Naive thymus-derived CD4-positive, alpha-beta T cell (primary cell): ENCODE measurements around the gene LIN37. TPM values are rescaled to one million over a fixed set of nuclear protein-coding genes. Genes with fewer than 3 reads are reported as not detected.

Source experiments
- ATAC-seq: fragments of 150-1000 bp; cut with Tn5 transposase; 2 replicates; pipeline ENCODE4 v1.10.0; 2021; ENCODE audit warnings: mild to moderate bottlenecking, moderate library complexity
- CTCF ChIA-PET: fragments of 350-600 bp; sonication (Branson Sonifier 250); formaldehyde crosslinking; loops from one replicate; lab custom pipeline; 2021; ENCODE audit warnings: antibody characterized with exemption; lab: Charles Lee
- POLR2A ChIA-PET: fragments of 350-600 bp; sonication (Branson Sonifier 250); formaldehyde crosslinking; loops from one replicate; lab custom pipeline; 2021; ENCODE audit warnings: antibody characterized with exemption, inconsistent platforms; lab: Charles Lee
- DNase-seq, 9 donors: peaks; one replicate each; pipeline versions ENCODE4 v3.0.0 to v3.0.0-alpha.2; 2020 to 2022; ENCODE audit warnings: mixed read lengths in 1 of 9
- H3K27ac ChIP-seq: one replicate; pipeline ENCODE4 v1.7.0; 2013; ENCODE audit warnings: mild to moderate bottlenecking, low read depth, low read length, moderate library complexity
- H3K27me3 ChIP-seq, 2 donors: one replicate each; pipeline ENCODE4 v1.7.0; 2013; ENCODE audit warnings: low read length in 2 of 2, mild to moderate bottlenecking in 2 of 2, moderate library complexity in 2 of 2; ENCODE audit not compliant: control insufficient read depth in 2 of 2, insufficient read depth in 2 of 2
- H3K36me3 ChIP-seq, 3 experiments: 1 replicate in 2 of 3; 2 replicates in 1 of 3; pipeline ENCODE4 v1.7.0; 2013; ENCODE audit warnings: low read length in 3 of 3, mild to moderate bottlenecking in 3 of 3, moderate library complexity in 1 of 3; ENCODE audit not compliant: insufficient read depth in 3 of 3, control insufficient read depth in 2 of 3
- H3K4me1 ChIP-seq, 2 donors: one replicate each; pipeline ENCODE4 v1.7.0; 2013; ENCODE audit warnings: low read length in 2 of 2, mild to moderate bottlenecking in 2 of 2, moderate library complexity in 1 of 2; ENCODE audit not compliant: control insufficient read depth in 2 of 2, insufficient read depth in 2 of 2
- H3K4me3 ChIP-seq: 2 replicates; pipeline ENCODE4 v1.7.0; 2013; ENCODE audit warnings: mild to moderate bottlenecking, low read length
- H3K9me3 ChIP-seq, 3 experiments: 1 replicate in 2 of 3; 2 replicates in 1 of 3; pipeline ENCODE4 v1.7.0; 2013; ENCODE audit warnings: low read length in 3 of 3; ENCODE audit not compliant: control insufficient read depth in 2 of 3
- H3K27ac Mint-ChIP-seq, 9 donors: one replicate each; pipeline ENCODE4 v1.8.0; 2020 to 2022; ENCODE audit warnings: mixed read lengths in 9 of 9, mild to moderate bottlenecking in 8 of 9, moderate library complexity in 5 of 9, inconsistent platforms in 2 of 9
- H3K27me3 Mint-ChIP-seq, 5 donors: one replicate each; pipeline ENCODE4 v1.8.0; 2021 to 2022; ENCODE audit warnings: mixed read lengths in 5 of 5, mild to moderate bottlenecking in 1 of 5
- H3K36me3 Mint-ChIP-seq, 5 donors: one replicate each; pipeline ENCODE4 v1.8.0; 2020 to 2022; ENCODE audit warnings: mixed read lengths in 5 of 5, mild to moderate bottlenecking in 3 of 5, inconsistent platforms in 1 of 5
- H3K4me1 Mint-ChIP-seq, 7 donors: one replicate each; pipeline ENCODE4 v1.8.0; 2020 to 2022; ENCODE audit warnings: mixed read lengths in 7 of 7, mild to moderate bottlenecking in 3 of 7, inconsistent platforms in 1 of 7
- H3K4me3 Mint-ChIP-seq, 10 donors: one replicate each; pipeline ENCODE4 v1.8.0; 2020 to 2022; ENCODE audit warnings: mild to moderate bottlenecking in 10 of 10, mixed read lengths in 10 of 10, moderate library complexity in 6 of 10, inconsistent platforms in 2 of 10
- H3K9me3 Mint-ChIP-seq, 11 donors: one replicate each; pipeline ENCODE4 v1.8.0; 2020 to 2022; ENCODE audit warnings: mixed read lengths in 11 of 11, mild to moderate bottlenecking in 4 of 11, inconsistent platforms in 1 of 11, moderate library complexity in 1 of 11
- intact Hi-C, 2 donors: fragments of 100-400 bp; cut with micrococcal nuclease; formaldehyde crosslinking; loops; one replicate each; pipeline ENCODE4 v1.15.1; 2023
- polyA plus RNA-seq, 2 donors: library from polyadenylated mRNA; unstranded; fragments of 300-500 nt; fragmentation: Illumina TruSeq; gene quantifications; one replicate each; pipeline ENCODE4 v1.2.3, GENCODE V29; 2021
- total RNA-seq, 6 experiments: library from RNA in 5 of 6; stranded (reverse) in 5 of 6; gene quantifications; 1 replicate in 5 of 6; 2 replicates in 1 of 6; pipeline ENCODE4 v1.2.3 and lab custom pipeline; 2021 to 2026

Gene LIN37
- total and polyA plus RNA-seq, 7 experiments from 2014 or later, result 6.7 to 33.1 (median 18.9) TPM

DNA sequence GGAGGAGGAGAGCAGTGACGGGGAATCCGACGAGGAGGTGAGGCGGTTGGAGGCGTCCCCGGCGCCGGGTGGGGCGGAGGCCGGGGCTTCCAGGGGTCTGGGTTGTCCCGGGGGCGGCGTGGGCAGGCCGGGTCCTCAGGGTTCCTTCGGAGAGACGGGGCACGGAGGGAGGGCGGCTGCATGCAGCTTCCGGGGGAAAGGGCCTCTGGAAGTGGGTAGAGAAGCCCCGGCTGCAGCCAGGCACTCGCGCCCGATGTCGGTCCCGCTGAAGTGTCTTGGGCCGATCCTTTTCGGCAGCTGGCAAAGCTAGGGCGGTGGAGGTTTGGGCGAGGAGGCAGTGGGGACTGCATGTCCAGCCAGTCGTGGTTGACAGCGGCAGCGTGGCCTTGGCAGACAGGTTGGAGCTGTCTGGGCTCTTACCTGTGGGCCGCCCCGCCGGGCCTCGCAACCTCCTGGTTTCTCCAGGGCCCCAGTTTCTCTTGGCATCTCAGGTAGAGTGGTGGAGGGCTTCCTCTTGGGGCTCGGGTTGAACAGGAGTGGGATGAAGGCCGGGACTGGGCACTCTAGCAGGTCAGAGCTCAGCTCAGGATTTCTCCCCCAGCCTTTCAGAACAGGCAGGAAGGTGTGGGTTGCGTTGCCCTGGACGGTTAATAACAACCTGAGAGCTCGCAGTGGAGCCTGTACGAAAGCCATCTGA lies 29.9 kb upstream of the LIN37 start:
- peak overlapping the region; percentile 69 for H3K4me3 ChIP-seq
- no peaks in the 10 kb centered on the region for H3K27me3 Mint-ChIP-seq
- ChIA-PET CTCF (interaction anchor here (0.9 to 1.5 kb wide), 4 partner anchors 11 to 24 kb away, joined by 3 read pairs; no protein-coding TSS in a partner anchor), POLR2A (interaction anchor here (1.2 to 2.1 kb wide), 8 partner anchors 14 to 70 kb away, joined by 3 to 20 read pairs (median 8); partner anchors contain the start of genes COX6B1, IGFLR1, LIN37 and PSENEN)
- H3K9me3 Mint-ChIP-seq, result no peaks in the 10 kb centered on the region
- H3K4me3 Mint-ChIP-seq, result peak overlapping the region; percentile 86 to 94 (median 89)
- H3K27ac Mint-ChIP-seq, result peak overlapping the region; percentile 71 to 93 (median 83)
- H3K27me3 ChIP-seq, result no peaks in the 10 kb centered on the region
- H3K4me1 Mint-ChIP-seq, result peaks cover 32 to 60% (median 47%) of the 10 kb centered on the region in 7 donors
- peaks cover 0 to 20% (median 4%) of the 10 kb centered on the region in 5 donors for H3K36me3 Mint-ChIP-seq
- intact Hi-C loops, result loop anchor here (5.0 kb wide), 2 partner anchors 91 to 294 kb away; partner anchors contain the start of genes ALKBH6 (in 1 of the 2) and RBM42 (in 1 of the 2)
- ATAC-seq (no peak), DNase-seq (peak; percentile 26 to 70 (median 43))
- H3K36me3 ChIP-seq, result peaks cover 11 to 37% (median 13%) of the 10 kb centered on the region in 3 experiments
- no peaks in the 10 kb centered on the region for H3K9me3 ChIP-seq
- H3K27ac ChIP-seq, result peak overlapping the region; percentile 76
- peaks cover 26 to 39% of the 10 kb centered on the region in 2 donors for H3K4me1 ChIP-seq

DNA sequence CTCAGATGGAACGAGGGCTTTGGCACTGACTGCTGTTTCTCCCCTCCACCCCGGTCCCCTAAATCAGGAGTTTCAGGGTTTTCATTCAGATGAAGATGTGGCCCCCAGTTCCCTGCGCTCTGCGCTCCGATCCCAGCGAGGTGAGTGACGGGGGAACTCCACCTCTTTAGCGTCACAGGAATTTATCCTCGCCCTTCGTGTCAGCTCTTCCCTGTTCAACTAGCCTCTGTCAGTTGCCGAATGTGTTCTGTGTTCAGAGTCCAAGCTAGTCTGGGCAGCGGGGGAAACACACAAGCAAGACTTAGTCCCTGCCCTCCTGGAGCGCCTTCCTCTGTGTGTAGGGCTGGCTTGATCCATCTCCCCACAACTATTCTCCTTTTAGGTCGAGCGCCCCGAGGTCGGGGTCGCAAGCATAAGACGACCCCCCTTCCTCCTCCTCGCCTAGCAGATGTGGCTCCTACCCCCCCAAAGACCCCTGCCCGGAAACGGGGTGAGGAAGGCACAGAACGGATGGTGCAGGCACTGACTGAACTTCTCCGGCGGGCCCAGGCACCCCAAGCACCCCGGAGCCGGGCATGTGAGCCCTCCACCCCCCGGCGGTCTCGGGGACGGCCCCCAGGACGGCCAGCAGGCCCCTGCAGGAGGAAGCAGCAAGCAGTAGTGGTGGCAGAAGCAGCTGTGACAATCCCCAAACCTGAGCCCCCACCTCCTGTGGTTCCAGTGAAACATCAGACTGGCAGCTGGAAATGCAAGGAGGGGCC lies 28.8 kb upstream of the LIN37 start:
- no peaks in the 10 kb centered on the region for H3K27me3 Mint-ChIP-seq
- DNase-seq (no peak), ATAC-seq (no peak)
- Histone ChIP-seq H3K27me3 (no peaks in the 10 kb centered on the region), H3K4me1 (peaks cover 21 to 28% of the 10 kb centered on the region in 2 donors), H3K4me3 (no peak overlapping the region), H3K9me3 (no peaks in the 10 kb centered on the region), H3K36me3 (peaks cover 20 to 47% (median 22%) of the 10 kb centered on the region in 3 experiments), H3K27ac (no peak overlapping the region)
- peak overlapping the region in 8 of 9 donors; percentile 71 to 92 (median 80) for H3K27ac Mint-ChIP-seq
- POLR2A ChIA-PET, result interaction anchor here (1.0 to 2.1 kb wide), 5 partner anchors 17 to 71 kb away, joined by 4 to 14 read pairs (median 9); partner anchors contain the start of genes COX6B1, IGFLR1 and LIN37
- peaks cover 0 to 27% (median 4%) of the 10 kb centered on the region in 5 donors for H3K36me3 Mint-ChIP-seq
- H3K9me3 Mint-ChIP-seq, result no peaks in the 10 kb centered on the region
- H3K4me1 Mint-ChIP-seq, result peaks cover 26 to 52% (median 36%) of the 10 kb centered on the region in 7 donors
- peak overlapping the region; percentile 86 to 94 (median 89) for H3K4me3 Mint-ChIP-seq
- intact Hi-C loops, result loop anchor here (5.0 kb wide), 2 partner anchors 92 to 293 kb away; partner anchors contain the start of genes ALKBH6 (in 1 of the 2) and RBM42 (in 1 of the 2)
- CTCF ChIA-PET, result interaction anchor here (0.6 to 1.5 kb wide), 4 partner anchors 10 to 235 kb away, joined by 3 to 5 read pairs (median 3); no protein-coding TSS in a partner anchor

DNA sequence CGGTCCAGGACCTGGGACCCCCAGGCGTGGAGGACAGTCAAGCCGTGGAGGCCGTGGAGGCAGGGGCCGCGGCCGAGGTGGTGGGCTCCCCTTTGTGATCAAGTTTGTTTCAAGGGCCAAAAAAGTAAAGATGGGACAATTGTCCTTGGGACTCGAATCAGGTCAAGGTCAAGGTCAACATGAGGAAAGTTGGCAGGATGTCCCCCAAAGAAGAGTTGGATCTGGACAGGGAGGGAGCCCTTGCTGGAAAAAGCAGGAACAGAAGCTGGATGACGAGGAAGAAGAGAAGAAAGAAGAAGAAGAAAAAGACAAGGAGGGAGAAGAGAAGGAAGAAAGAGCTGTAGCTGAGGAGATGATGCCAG lies 28.2 kb upstream of the LIN37 start:
- Mint-ChIP-seq H3K27me3 (no peaks in the 10 kb centered on the region), H3K4me3 (peak overlapping the region in 7 of 10 donors; percentile 5 to 86 (median 34)), H3K36me3 (peaks cover 0 to 28% (median 4%) of the 10 kb centered on the region in 5 donors), H3K27ac (peak overlapping the region in 1 of 9 donors; percentile 11), H3K4me1 (peaks cover 21 to 48% (median 30%) of the 10 kb centered on the region in 7 donors), H3K9me3 (no peaks in the 10 kb centered on the region)
- no peaks in the 10 kb centered on the region for H3K9me3 ChIP-seq
- intact Hi-C loops, result no loop called here
- CTCF ChIA-PET, result no interaction called here
- H3K27ac ChIP-seq, result no peak overlapping the region
- H3K27me3 ChIP-seq, result no peaks in the 10 kb centered on the region
- DNase-seq (no peak), ATAC-seq (no peak)
- POLR2A ChIA-PET, result interaction anchor here (1.0 kb wide), 1 partner anchor 18 kb away, joined by 4 read pairs; no protein-coding TSS in a partner anchor
- no peak overlapping the region for H3K4me3 ChIP-seq
- H3K36me3 ChIP-seq, result peaks cover 25 to 53% (median 25%) of the 10 kb centered on the region in 3 experiments
- peaks cover 21 to 27% of the 10 kb centered on the region in 2 donors for H3K4me1 ChIP-seq

GRCh38 chr19:35720648-35721047 lies 27.7 kb upstream of the LIN37 start:
- Mint-ChIP-seq H3K9me3 (no peaks in the 10 kb centered on the region), H3K4me3 (peak overlapping the region in 2 of 10 donors; percentile 9 to 53), H3K36me3 (peaks cover 0 to 29% (median 4%) of the 10 kb centered on the region in 5 donors), H3K27me3 (no peaks in the 10 kb centered on the region), H3K4me1 (peaks cover 21 to 47% (median 29%) of the 10 kb centered on the region in 7 donors), H3K27ac (no peak overlapping the region)
- ChIA-PET POLR2A (interaction anchor here (1.0 kb wide), 2 partner anchors 18 to 24 kb away, joined by 4 read pairs; no protein-coding TSS in a partner anchor), CTCF (no interaction called here)
- DNase-seq (no peak), ATAC-seq (no peak)
- H3K27ac ChIP-seq, result no peak overlapping the region
- H3K4me3 ChIP-seq, result no peak overlapping the region
- H3K36me3 ChIP-seq, result peaks cover 30 to 58% (median 30%) of the 10 kb centered on the region in 3 experiments
- no peaks in the 10 kb centered on the region for H3K27me3 ChIP-seq
- intact Hi-C loops, result no loop called here
- no peaks in the 10 kb centered on the region for H3K9me3 ChIP-seq
- peaks cover 16 to 22% of the 10 kb centered on the region in 2 donors for H3K4me1 ChIP-seq

- Histone ChIP-seq H3K4me3 (no peak overlapping the region), H3K4me1 (peaks cover 10 to 15% of the 10 kb centered on the region in 2 donors), H3K27me3 (no peaks in the 10 kb centered on the region), H3K9me3 (no peaks in the 10 kb centered on the region), H3K27ac (no peak overlapping the region), H3K36me3 (peaks cover 37 to 65% (median 37%) of the 10 kb centered on the region in 3 experiments)
- H3K4me3 Mint-ChIP-seq, result peak overlapping the region in 3 of 10 donors; percentile 4 to 45 (median 16)
- ATAC-seq (no peak), DNase-seq (no peak)
- POLR2A ChIA-PET, result interaction anchor here (1.0 to 1.3 kb wide), 2 partner anchors 13 to 23 kb away, joined by 3 to 4 read pairs; no protein-coding TSS in a partner anchor
- no peaks in the 10 kb centered on the region for H3K27me3 Mint-ChIP-seq
- no peaks in the 10 kb centered on the region for H3K9me3 Mint-ChIP-seq
- H3K27ac Mint-ChIP-seq, result no peak overlapping the region
- H3K36me3 Mint-ChIP-seq, result peaks cover 0 to 36% (median 4%) of the 10 kb centered on the region in 5 donors
- CTCF ChIA-PET, result no interaction called here
- H3K4me1 Mint-ChIP-seq, result peaks cover 13 to 39% (median 22%) of the 10 kb centered on the region in 7 donors
- intact Hi-C loops, result no loop called here
Observed at GRCh38 chr19:35721374-35721773, 27.0 kb upstream of the LIN37 start.

GRCh38 chr19:35722461-35722860 lies 25.9 kb upstream of the LIN37 start:
- H3K4me3 Mint-ChIP-seq, result no peak overlapping the region
- DNase-seq, result no peak
- no peak for ATAC-seq

More at GRCh38 chr19:35722461-35722860, 25.9 kb upstream of the LIN37 start:
- Mint-ChIP-seq H3K36me3 (peaks cover 0 to 42% (median 4%) of the 10 kb centered on the region in 5 donors), H3K4me1 (peaks cover 8 to 34% (median 18%) of the 10 kb centered on the region in 7 donors), H3K27ac (no peak overlapping the region), H3K9me3 (no peaks in the 10 kb centered on the region), H3K27me3 (no peaks in the 10 kb centered on the region)
- H3K4me3 ChIP-seq, result no peak overlapping the region
- H3K9me3 ChIP-seq, result no peaks in the 10 kb centered on the region
- peaks cover 39 to 76% (median 45%) of the 10 kb centered on the region in 3 experiments for H3K36me3 ChIP-seq
- intact Hi-C loops, result loop anchor here in 1 of 2 donors (1.0 kb wide), 1 partner anchor 15 kb away; no protein-coding TSS in a partner anchor
- no peak overlapping the region for H3K27ac ChIP-seq
- CTCF ChIA-PET, result no interaction called here
- POLR2A ChIA-PET, result interaction anchor here (1.3 kb wide), 1 partner anchor 12 kb away, joined by 3 read pairs; no protein-coding TSS in a partner anchor
- no peaks in the 10 kb centered on the region for H3K27me3 ChIP-seq
- peaks cover 10 to 13% of the 10 kb centered on the region in 2 donors for H3K4me1 ChIP-seq
